Forelimb muscle (tissue), 1 donor: ENCODE results near the gene AQP9. TPM values are rescaled to one million over a fixed set of nuclear protein-coding genes. Genes with fewer than 3 reads are reported as not detected.
"Not testable (repeated sequence)": the region's sequence is repeated elsewhere in the genome, so short reads cannot be mapped to it uniquely, and the experiment has no call there.

Experiments used
- DNase-seq: peaks from one replicate; pipeline ENCODE4 v3.0.0-alpha.2; 2013; ENCODE audit warnings: low read depth
- polyA plus RNA-seq: library from polyadenylated mRNA; unstranded; fragments of 120-200 nt; gene quantifications from one replicate; pipeline ENCODE4 v1.2.1, GENCODE V29; 2013; ENCODE audit not compliant: insufficient read length

The AQP9 gene, protein sequence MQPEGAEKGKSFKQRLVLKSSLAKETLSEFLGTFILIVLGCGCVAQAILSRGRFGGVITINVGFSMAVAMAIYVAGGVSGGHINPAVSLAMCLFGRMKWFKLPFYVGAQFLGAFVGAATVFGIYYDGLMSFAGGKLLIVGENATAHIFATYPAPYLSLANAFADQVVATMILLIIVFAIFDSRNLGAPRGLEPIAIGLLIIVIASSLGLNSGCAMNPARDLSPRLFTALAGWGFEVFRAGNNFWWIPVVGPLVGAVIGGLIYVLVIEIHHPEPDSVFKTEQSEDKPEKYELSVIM
- polyA plus RNA-seq: not detected

DNA sequence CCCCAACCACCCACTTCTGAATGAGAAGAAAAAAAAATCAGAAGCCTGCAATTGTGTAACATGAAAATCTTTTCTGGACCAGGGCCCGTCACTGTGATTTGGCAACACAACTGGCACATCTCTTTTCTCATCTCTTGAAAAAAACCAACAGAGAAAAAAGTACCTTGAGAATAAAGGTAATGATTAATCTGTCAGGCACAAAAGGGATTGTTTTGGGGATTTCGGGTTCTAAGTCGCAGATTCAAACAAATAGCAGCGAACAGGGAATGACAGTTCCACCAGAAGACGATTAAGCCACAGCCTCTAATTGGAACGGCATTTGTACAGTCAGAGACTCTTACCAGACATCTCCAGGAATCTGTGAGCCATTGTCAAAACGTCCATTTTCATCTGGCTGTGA is at the start of gene AQP9:
Gene AQP9 (plus strand): TSS at position 276 of the 400 bp plus-strand sequence. CDS start 185 bp downstream, outside the sequence.
- DNase-seq: no peak

DNA sequence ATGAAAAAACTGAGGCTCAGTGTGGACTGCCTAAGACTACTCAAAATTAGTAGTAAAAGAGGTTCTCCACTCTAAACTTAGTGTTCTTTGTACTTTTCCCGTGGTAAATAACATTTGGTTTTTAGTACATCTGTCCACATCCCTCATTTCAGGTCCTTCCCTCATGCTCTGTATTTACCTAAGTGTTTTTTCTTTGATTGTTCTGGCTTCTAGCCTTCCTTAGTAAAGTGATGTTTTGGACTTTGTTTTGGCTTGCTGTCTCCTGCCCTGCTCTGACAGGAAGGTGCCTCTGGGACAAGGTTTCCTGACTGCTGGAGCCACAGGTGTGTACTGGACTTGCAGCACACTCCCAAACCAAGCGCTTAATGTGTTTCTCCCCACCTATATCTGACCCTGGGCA is 42.8 kb upstream of the AQP9 start:
- no peak for DNase-seq

- DNase-seq: no peak
Measured at GRCh38 chr15:58096529-58097084, 41.6 kb upstream of the AQP9 start.

- no peak for DNase-seq
Measured at GRCh38 chr15:58103482-58103881, 34.7 kb upstream of the AQP9 start.

DNA sequence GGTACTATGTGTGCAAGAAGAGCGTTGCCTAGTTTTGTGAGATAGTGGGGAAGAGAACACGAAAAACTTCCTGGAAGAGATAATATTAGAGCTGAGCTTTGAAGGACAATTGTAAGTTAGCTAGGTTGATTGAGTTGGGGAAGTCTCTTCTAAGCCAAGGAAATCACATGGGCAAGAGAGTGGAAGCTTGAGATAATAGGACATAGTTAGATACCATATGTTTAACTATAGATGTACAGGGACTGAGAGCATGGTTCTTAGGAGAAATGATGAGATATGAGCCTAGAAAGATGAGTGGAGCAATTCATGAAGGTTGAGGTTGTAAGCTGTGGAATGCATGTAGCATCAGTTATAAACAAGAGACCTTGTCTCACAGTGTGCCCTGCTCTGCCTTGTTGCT is 30.1 kb upstream of the AQP9 start:
- DNase-seq: no peak

GRCh38 chr15:58109419-58109818 is 28.8 kb upstream of the AQP9 start:
- DNase-seq: no peak

- DNase-seq: no peak
Measured at GRCh38 chr15:58110999-58111717, 27.0 kb upstream of the AQP9 start.

- DNase-seq: no peak
Measured at GRCh38 chr15:58111718-58112104, 26.5 kb upstream of the AQP9 start.

- not testable (repeated sequence) for DNase-seq
Measured at GRCh38 chr15:58113358-58113757, 24.8 kb upstream of the AQP9 start.

DNA sequence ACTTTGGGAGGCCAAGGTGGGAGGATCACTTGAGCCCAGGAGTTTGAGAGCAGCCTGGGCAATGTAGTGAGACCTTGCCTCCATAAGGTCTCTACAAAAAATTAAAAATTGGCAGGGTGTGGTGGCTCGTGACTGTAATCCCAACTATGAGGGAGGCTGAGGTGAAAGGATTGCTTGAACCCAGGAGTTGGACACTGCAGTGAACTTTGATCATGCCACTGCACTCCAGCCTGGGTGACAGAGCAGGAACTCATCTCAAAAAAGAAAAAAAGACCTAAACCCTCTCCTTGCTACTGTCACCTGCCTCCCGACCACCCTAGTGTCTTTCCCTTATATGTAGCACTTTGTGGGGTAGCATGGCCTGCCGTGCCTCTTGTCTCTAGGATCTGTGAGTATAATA is 23.8 kb upstream of the AQP9 start:
- no peak for DNase-seq

- DNase-seq: no peak
Measured at GRCh38 chr15:58114812-58115211, 23.4 kb upstream of the AQP9 start.

DNA sequence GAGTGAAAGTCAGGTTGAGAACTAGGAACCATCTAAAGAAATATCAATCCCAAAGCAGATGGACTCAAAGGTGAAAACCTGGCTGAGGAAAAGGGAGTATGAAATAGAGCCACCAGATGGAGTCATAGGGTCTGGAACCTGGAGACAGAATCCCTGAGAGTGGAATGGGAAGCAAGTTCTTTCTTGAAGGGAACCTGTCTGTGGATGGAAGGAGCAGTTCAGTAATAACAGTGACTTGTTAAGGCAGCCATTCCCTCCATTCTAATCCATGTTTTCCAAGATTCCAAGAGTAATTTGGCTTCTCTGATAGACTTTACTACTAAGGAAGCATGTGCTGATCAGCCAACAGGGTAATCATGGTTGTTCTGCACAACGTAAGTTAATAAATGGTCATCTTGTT is 22.5 kb upstream of the AQP9 start:
- no peak for DNase-seq

GRCh38 chr15:58117619-58118018 is 20.6 kb upstream of the AQP9 start:
- no peak for DNase-seq

DNA sequence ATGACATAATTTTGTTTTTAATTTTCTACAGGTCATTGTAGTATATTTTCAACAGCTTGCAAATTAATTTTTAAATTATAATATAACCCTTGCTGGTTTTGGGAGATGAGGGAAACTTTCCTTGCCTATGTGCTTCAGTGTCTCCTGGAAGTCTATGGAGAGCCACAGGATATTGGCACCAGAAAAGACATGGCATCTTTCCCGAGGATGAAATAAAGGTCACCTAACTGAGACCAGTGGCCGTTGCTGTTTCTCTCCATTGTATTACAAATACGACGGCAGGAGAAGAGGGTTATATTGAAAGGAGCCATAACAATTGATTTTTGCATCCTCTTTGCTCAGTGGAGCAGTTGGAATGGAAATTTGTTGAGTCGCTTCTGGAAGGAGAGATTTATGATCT is 19.9 kb upstream of the AQP9 start:
- DNase-seq: no peak

GRCh38 chr15:58119016-58119415 is 19.2 kb upstream of the AQP9 start:
- no peak for DNase-seq

DNA sequence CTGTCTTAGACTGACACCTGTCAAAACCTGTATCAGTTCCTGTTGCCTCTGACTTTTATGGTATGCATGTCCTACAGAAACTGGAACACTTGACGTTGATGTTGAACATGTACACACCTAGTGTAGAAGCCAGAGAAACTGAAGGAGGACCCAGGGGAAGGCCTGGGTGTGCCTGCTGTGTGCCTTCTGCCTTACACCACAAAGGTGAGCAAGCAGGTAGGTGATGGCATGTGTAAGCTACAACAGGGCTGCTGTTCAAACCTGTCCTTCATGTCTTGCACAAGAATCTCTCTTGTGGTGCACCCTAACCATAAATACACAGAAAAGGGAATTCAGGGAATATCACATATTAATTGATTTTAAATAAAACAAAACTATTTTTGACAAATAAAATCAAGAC is 13.6 kb upstream of the AQP9 start:
- DNase-seq: no peak

DNA sequence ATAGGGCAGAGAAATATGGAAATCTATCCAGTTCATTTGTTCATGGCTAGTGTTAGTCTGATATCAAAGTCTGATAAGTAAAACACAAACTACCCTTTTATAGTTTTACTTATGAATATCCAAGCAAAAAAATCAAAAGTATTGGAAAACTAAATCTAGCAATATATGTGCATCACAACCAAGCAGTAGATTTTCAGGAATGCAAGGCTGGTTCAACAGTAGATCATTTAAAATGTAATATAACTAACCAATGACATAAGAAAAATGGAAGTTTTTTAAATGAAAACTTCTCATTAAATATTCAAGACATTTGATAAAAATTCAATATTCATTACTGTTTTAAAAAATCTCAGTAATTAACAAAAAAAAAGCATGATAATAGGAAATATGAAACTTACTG is 12.8 kb upstream of the AQP9 start:
- DNase-seq: no peak

GRCh38 chr15:58134886-58135285 is 3.3 kb upstream of the AQP9 start:
- no peak for DNase-seq

- DNase-seq: no peak
Measured at GRCh38 chr15:58135511-58136174, 2.5 kb upstream of the AQP9 start.

DNA sequence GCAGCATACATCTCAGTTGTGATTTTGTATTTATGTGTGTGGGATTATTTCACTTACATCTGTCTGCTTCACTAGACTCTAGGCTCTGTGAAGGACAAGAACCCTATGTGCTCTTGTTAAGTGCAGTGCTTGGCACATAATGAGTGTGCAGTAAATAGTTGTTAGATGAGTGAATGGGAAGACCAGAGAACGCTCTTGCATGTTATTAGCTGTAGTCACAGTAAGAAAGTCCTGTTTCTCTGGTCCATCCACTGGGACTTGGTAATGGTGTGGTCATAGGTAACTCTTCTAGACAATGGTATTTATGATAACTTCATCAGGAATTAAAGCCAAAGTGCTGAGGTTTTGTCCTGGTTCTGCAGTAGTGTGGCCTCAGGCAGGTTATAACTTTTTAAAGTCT is 1.4 kb upstream of the AQP9 start:
- DNase-seq: no peak

GRCh38 chr15:58137686-58138085 is 495 bp upstream of the AQP9 start:
- DNase-seq: no peak

- DNase-seq: no peak
Measured at GRCh38 chr15:58139276-58139988, 1.3 kb downstream of the AQP9 start.
